ENCODE measurements around the gene ATP6V0C.

DNA sequence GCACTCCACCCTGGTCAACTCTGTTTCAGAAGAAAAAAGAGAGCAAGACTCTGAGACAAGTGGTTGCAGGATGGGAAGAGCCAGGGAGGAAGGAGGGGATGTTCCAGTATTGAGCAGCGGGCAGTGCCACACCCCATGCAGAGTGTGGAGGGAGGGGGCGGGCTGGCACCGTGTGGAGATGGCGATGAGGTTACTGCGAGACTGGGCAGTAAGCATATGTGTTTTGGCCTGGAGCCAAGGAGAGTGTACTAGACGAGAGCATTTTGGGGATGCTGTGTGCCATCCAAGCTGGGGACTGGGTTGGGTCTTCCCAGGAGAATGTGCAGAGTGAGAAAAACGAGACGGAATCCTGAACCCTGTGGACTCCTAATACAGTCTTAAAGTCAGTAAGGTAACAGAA, 35.5 kb upstream of the ATP6V0C start:
- TF ChIP-seq, protein P1, sequence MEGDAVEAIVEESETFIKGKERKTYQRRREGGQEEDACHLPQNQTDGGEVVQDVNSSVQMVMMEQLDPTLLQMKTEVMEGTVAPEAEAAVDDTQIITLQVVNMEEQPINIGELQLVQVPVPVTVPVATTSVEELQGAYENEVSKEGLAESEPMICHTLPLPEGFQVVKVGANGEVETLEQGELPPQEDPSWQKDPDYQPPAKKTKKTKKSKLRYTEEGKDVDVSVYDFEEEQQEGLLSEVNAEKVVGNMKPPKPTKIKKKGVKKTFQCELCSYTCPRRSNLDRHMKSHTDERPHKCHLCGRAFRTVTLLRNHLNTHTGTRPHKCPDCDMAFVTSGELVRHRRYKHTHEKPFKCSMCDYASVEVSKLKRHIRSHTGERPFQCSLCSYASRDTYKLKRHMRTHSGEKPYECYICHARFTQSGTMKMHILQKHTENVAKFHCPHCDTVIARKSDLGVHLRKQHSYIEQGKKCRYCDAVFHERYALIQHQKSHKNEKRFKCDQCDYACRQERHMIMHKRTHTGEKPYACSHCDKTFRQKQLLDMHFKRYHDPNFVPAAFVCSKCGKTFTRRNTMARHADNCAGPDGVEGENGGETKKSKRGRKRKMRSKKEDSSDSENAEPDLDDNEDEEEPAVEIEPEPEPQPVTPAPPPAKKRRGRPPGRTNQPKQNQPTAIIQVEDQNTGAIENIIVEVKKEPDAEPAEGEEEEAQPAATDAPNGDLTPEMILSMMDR (IDR thresholded peaks at IDR 0.05; ENCODE audit: low read length) = no peak
- TF ChIP-seq EZH2 (optimal IDR thresholded peaks at IDR 0.05; ENCODE audit: low read depth, low read length) = no peak

Data from MM.1S (cell line).